ACC112 (cell line): ENCODE data around the gene PHETA1.

ENCODE experiments used
- H2AFZ ChIP-seq: fragments of 200-600 bp; sonication (generic); one replicate; pipeline ENCODE4 v1.6.0; 2017; ENCODE audit warnings: antibody characterized with exemption, low read length; ENCODE audit not compliant: unreplicated experiment
- H3K27ac ChIP-seq: fragments of 200-600 bp; sonication (generic); 2 replicates; pipeline ENCODE4 v1.5.1; 2014; ENCODE audit warnings: low read depth, mild to moderate bottlenecking, antibody characterized with exemption, low read length, moderate library complexity
- H3K27me3 ChIP-seq: fragments of 200-600 bp; sonication (generic); 2 replicates; pipeline ENCODE4 v1.6.1; 2014; ENCODE audit warnings: mild to moderate bottlenecking, antibody characterized with exemption, low read length, moderate library complexity, mixed read lengths; ENCODE audit not compliant: insufficient read depth
- H3K36me3 ChIP-seq: fragments of 200-600 bp; sonication (generic); 2 replicates; pipeline ENCODE4 v1.6.1; 2016; ENCODE audit warnings: mild to moderate bottlenecking, antibody characterized with exemption, low read length, moderate library complexity, mixed read lengths; ENCODE audit not compliant: insufficient read depth
- H3K4me1 ChIP-seq: fragments of 200-600 bp; sonication (generic); one replicate; pipeline ENCODE4 v1.6.1; 2016; ENCODE audit warnings: low read length, mixed read lengths; ENCODE audit not compliant: insufficient read depth, unreplicated experiment, control insufficient read depth
- H3K4me3 ChIP-seq: fragments of 200-600 bp; sonication (generic); 2 replicates; pipeline ENCODE4 v1.5.1; 2014; ENCODE audit warnings: mild to moderate bottlenecking, low read depth, low read length
- H3K79me2 ChIP-seq: fragments of 200-600 bp; sonication (generic); one replicate; pipeline ENCODE4 v1.6.0; 2016; ENCODE audit warnings: low read length; ENCODE audit not compliant: control insufficient read depth, unreplicated experiment, insufficient read depth

The PHETA1 gene

DNA sequence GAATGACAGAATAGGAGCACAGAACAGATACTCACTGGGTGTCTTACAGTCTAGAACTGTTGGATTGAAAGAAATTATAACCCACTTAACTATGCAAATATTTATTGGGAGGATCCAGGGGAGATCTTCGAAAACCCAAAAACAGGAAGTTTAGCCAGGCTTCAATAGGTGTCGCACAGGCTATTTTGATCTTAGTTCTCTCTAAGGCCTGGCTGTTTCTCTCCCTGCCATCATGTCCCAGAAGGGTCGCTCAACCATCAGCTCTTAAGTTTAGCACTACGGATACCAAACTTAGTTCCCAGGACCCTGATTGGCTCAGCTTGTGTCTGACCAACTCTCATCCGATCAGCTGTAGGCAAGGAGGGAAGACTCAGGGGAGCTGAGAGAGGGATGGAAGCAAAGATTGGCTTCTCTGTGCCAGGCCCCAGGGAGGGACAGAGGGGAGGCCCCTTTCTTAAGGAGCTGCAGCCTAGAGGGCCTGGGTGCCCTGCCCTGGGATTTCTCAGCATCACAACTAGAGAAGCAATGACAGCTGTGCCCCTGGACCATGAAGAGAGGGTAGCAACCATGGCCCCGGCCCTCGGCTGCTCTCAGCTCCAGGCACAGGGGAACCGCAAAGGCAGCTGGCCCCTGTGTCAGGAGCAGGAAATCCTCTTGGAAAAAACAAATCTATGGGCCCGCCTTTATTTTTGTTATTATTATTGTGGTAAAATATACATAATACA is 13.5 kb downstream of the PHETA1 start:
- Histone ChIP-seq H3K36me3 (no peaks in the 10 kb centered on the region), H3K79me2 (no peaks in the 10 kb centered on the region), H3K4me3 (no peak overlapping the region), H3K27ac (no peak overlapping the region), H3K27me3 (no peaks in the 10 kb centered on the region), H2AFZ (no peak overlapping the region), H3K4me1 (no peaks in the 10 kb centered on the region)

DNA sequence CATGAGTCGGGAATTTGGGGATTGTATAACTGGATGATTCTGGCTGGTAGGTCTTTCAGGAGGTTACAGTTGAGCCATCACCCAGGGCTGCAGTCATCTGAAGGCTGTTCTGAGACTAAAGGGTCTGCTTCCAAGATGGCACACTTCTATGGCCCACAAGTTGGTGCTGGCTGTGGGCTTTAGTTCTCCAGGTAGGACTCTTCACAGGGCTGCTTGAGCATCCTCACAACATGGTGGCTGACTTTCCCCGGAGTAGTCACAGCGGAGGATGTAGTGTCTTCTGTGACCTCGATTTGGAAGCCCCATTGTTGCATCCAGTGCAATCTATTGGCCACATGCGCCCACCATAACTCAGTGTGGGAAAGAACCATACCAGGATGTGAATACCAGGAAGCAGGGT is 14.4 kb downstream of the PHETA1 start:
- Histone ChIP-seq H3K79me2 (no peaks in the 10 kb centered on the region), H3K27me3 (no peaks in the 10 kb centered on the region), H2AFZ (no peak overlapping the region), H3K27ac (no peak overlapping the region), H3K4me3 (no peak overlapping the region), H3K4me1 (no peaks in the 10 kb centered on the region), H3K36me3 (no peaks in the 10 kb centered on the region)

DNA sequence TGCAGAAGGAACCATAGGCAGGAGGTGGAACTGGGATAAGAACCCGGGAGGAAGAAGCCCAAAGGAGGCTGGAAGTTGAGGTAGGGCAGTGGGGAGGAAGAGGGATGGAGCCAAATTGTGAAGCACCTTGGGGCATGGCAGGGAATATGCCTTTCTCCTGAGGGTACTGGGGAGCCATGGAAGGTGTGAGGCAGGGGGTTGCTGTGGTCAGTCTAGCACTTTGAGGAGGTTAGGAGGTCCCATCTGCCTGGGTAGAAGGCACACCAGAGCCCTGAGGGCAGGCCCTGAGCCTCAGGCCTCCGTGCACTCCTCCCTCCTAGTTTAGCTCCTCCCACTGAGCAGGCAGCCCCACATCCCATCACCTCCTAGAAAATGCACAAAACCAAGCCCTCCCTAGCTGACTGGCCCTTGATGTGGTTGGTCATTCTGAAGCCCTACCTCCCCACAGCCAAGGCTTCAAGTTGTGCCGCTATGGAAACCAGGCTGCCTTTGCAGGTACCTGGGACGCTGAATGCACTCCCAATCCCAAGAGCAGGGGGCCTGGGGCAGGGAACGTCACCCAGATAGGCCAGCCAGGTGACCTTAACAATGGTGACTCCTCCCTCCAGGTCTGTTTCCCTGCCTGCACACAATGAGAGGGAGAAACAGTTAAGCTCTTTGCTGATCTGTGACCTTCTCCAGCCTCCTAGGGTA is 15.1 kb downstream of the PHETA1 start:
- no peaks in the 10 kb centered on the region for H3K79me2 ChIP-seq
- H3K4me1 ChIP-seq = no peaks in the 10 kb centered on the region
- H2AFZ ChIP-seq = no peak overlapping the region
- H3K27me3 ChIP-seq = no peaks in the 10 kb centered on the region
- no peaks in the 10 kb centered on the region for H3K36me3 ChIP-seq
- H3K27ac ChIP-seq = no peak overlapping the region
- no peak overlapping the region for H3K4me3 ChIP-seq

DNA sequence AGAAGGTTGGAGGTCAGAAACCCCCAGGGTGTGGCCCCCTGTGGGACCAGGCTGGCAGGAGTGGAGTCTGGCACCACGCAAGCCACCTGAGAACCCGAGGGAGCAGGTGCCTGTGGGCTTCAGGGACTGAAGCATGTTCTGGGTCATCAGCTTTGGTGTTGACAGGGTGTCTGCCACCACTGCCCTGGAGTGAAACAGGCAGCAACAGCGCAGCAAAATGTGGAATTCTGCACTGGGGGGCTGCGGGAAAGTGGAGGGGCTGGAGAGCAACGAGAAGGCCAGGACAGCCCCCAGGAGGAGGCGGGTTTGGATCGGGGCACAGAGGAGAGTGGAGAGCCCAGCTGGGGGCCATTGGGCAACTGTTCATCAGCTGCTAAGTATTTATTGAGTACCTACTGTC is 15.9 kb downstream of the PHETA1 start:
- no peak overlapping the region for H3K4me3 ChIP-seq
- H3K27me3 ChIP-seq = no peaks in the 10 kb centered on the region
- no peaks in the 10 kb centered on the region for H3K36me3 ChIP-seq
- no peak overlapping the region for H3K27ac ChIP-seq
- H2AFZ ChIP-seq = no peak overlapping the region
- no peaks in the 10 kb centered on the region for H3K79me2 ChIP-seq
- no peaks in the 10 kb centered on the region for H3K4me1 ChIP-seq

DNA sequence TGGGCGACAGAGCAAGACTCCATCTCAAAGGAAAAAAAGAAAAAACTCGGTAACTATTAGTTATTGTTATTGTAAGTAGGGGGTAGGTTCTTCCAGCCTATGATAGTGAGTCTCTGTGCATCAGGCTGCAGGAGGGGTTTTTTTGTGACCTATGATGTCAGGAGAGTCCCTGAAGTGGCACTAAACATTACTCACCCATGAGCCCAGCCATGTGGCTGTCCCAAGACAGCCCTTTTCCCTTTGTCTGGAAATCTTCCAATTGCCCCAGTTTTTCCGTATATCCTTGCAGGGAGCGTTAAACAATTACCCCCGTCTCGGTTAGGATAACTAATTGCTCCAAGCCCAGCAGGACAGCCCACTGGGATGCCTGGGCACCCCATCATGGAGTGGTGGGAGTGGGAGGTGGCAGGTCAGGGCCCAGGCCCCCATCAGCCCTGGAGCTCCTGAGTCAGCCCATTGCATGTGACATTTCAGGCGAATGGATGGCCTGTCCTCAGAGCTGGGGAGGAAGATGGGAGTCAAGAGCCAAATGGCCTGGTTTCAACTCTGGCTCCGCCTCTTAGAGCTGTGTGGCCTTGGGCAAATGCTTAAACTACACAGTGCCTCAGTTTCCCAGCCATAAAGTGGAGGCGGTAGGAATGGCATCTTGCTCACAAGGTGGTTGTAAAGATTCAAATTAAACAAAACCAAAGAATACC is 16.4 kb downstream of the PHETA1 start:
- Histone ChIP-seq H3K4me3 (no peak overlapping the region), H3K4me1 (no peaks in the 10 kb centered on the region), H3K79me2 (no peaks in the 10 kb centered on the region), H3K27ac (no peak overlapping the region), H2AFZ (no peak overlapping the region), H3K27me3 (no peaks in the 10 kb centered on the region), H3K36me3 (no peaks in the 10 kb centered on the region)

DNA sequence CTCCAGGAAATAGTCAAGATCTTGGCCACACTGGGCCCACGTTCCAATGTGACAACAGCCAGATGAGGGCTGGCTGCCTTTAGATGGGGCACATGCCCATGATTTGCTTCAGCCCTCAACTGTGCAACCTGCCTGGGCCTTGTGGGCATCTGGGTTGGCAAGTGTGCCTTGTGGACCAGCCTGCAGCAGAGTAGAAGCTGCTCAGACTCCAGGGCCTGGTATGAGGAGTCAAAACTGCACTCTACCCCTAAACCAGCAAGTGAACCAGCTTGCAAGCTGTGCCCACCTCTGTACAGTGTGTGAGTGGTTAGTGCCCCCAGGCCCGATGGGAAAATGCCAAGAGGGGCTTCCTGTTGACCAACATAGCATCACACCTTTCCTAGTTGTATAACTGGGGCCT is 17.9 kb downstream of the PHETA1 start:
- no peak overlapping the region for H2AFZ ChIP-seq
- H3K79me2 ChIP-seq = no peaks in the 10 kb centered on the region
- H3K27ac ChIP-seq = no peak overlapping the region
- no peak overlapping the region for H3K4me3 ChIP-seq
- no peaks in the 10 kb centered on the region for H3K4me1 ChIP-seq
- no peaks in the 10 kb centered on the region for H3K36me3 ChIP-seq
- H3K27me3 ChIP-seq = no peaks in the 10 kb centered on the region

DNA sequence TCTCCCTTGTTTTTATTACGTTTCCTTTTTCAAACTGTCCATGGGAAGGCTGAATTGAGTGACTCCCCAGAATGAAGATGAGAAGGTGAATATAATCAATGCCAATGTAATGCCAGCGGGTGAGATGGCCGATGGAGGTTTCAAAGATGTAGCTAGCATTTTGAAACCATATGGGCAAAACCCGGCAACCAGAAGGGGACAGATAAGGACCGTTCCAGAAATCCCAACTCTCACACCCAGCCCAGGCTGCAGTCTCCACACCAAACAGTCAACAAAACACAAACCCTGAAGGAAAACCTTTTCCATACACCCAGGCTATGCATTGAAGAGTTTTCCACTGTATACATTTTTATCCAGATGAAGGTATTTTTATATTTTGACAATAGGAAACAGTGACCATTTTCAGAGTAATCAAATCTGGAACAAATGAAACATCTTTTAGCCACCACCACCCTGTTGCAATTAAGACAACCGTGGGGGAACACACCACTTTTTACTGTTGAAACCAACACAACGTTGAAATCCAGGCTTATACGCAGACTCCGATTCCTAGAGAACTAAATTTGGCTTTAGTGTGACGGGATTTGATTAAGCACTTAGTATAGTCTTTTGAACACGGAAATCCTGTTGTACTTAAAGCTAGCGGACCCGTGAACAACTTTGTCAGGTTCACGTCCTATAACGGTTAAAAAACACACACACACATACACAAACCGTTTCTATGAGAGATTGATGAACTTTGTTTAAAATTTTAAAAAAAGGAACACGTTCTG is 19.0 kb downstream of the PHETA1 start:
- no peaks in the 10 kb centered on the region for H3K27me3 ChIP-seq
- H3K4me3 ChIP-seq = no peak overlapping the region
- H3K36me3 ChIP-seq = no peaks in the 10 kb centered on the region
- H3K79me2 ChIP-seq = no peaks in the 10 kb centered on the region
- H3K27ac ChIP-seq = no peak overlapping the region
- no peaks in the 10 kb centered on the region for H3K4me1 ChIP-seq
- H2AFZ ChIP-seq = no peak overlapping the region

DNA sequence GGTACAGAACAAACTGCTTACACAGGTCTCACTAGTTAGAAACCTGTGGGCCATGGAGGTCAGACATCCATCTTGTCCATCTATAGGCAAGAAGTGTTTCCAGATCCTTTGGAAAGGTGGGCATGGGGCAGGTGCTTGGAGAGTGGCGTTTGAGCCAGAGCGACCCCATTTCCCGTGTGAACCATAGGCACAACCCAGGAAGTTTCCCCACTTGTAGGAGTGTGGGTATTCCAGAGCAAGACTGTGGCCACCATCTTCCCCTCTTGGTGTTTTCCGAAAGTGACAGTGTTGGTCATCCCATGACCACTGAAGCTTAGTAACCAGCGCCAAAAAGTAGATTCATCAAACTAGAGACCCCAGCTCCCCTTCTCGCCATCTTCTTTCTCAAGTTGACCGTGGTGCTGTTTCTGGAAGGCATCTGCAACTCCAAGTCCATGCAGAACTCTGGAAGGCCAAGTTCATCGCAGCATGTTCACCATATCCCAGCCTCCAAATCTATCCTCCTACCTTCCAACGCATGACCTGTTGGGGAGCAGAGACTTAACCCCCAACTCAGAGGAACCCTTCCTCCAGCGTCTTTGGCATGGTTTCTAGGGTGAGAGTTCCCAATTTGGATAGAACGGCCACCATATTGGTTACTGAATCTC is 19.7 kb downstream of the PHETA1 start:
- Histone ChIP-seq H3K79me2 (no peaks in the 10 kb centered on the region), H3K4me1 (no peaks in the 10 kb centered on the region)

DNA sequence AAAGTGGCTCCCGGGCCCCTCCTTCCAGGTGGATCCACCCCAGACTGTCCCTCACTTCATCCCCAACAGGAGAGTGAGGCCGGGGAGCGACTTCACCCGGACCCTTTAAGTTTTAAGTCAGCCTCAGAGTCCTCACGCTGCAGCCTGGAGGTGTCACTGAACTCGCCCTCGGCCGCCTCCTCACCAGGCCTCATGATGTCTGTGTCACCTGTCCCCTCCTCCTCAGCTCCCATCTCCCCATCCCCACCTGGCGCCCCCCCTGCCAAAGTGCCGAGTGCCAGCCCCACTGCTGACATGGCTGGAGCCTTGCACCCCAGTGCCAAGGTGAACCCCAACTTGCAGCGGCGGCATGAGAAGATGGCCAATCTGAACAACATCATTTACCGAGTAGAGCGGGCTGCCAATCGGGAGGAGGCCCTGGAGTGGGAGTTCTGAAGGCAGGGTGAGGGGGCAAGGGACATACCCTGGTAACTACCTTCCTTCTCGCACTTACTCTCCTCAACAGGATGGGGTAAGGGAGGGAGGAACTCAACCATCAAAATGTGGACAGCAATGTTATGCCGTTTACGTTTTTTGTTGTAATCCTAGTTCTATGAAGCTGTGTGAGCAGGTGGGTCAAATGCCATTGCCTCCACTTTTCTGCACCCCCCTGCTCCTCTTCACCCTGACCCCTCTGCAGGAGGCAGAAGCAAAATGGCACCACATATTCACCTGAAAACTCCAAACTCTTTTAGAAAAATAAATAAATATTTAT is 20.8 kb downstream of the PHETA1 start:
- Histone ChIP-seq H3K4me1 (no peaks in the 10 kb centered on the region), H3K36me3 (no peaks in the 10 kb centered on the region), H3K27ac (no peak overlapping the region), H3K4me3 (no peak overlapping the region), H3K27me3 (no peaks in the 10 kb centered on the region), H3K79me2 (no peaks in the 10 kb centered on the region), H2AFZ (no peak overlapping the region)

More for the DNA sequence above, 19.7 kb downstream of the PHETA1 start:
- H2AFZ ChIP-seq = no peak overlapping the region
- H3K27ac ChIP-seq = no peak overlapping the region
- H3K27me3 ChIP-seq = no peaks in the 10 kb centered on the region
- H3K36me3 ChIP-seq = no peaks in the 10 kb centered on the region
- H3K4me3 ChIP-seq = no peak overlapping the region
